Measurements from ENCODE around the gene FNIP2.

- TF ChIP-seq FOXM1 (IDR thresholded peaks at IDR 0.05; ENCODE audit: low read depth) = no peak
- no peak for TF ChIP-seq CTCF (IDR thresholded peaks at IDR 0.05)
- no peak for TF ChIP-seq EP300 (IDR thresholded peaks at IDR 0.05; ENCODE audit: borderline replicate concordance in 1 of 2, low read depth in 1 of 2, low read length in 1 of 2)
- TF ChIP-seq JUND (IDR thresholded peaks at IDR 0.05) = no peak
- TF ChIP-seq, protein P1, sequence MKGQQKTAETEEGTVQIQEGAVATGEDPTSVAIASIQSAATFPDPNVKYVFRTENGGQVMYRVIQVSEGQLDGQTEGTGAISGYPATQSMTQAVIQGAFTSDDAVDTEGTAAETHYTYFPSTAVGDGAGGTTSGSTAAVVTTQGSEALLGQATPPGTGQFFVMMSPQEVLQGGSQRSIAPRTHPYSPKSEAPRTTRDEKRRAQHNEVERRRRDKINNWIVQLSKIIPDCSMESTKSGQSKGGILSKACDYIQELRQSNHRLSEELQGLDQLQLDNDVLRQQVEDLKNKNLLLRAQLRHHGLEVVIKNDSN (IDR thresholded peaks at IDR 0.05; ENCODE audit: borderline replicate concordance, low read depth) = no peak
- no peak for TF ChIP-seq ELF1 (IDR thresholded peaks at IDR 0.05)
These were observed 85.4 kb downstream of the FNIP2 start for GRCh38 chr4:158854236-158854635.

Data from SK-N-SH (cell line).